Hepatocyte (in vitro differentiated cells): ENCODE data around the gene TWIST2.

Experiments
- CTCF ChIP-seq: fragments of 200-600 bp; sonication (generic); IDR thresholded peaks from 2 replicates; pipeline ENCODE4 v1.5.1; 2016; ENCODE audit warnings: antibody characterized with exemption, mild to moderate bottlenecking; ENCODE audit not compliant: poor library complexity
- EZH2 ChIP-seq: fragments of 200-600 bp; sonication (generic); IDR thresholded peaks from 2 replicates; pipeline ENCODE4 v1.6.1; 2016; ENCODE audit warnings: antibody characterized with exemption, mild to moderate bottlenecking, borderline replicate concordance

- TF ChIP-seq CTCF (no peak), EZH2 (no peak)
These were observed 27.8 kb downstream of the TWIST2 start for GRCh38 chr2:238875471-238876231.
